Right cardiac atrium (tissue), 5 donors: Measurements from ENCODE around the gene TMEM187. TPM values are rescaled to one million over a fixed set of nuclear protein-coding genes. Genes with fewer than 3 reads are reported as not detected.

ENCODE experiments used
- ATAC-seq, 2 donors: fragments of 200-7000 bp; cut with Tn5 transposase; one replicate each; pipeline versions ENCODE4 v1.8.0 to v1.9.1; 2020; ENCODE audit warnings: moderate library complexity in 2 of 2, mild to moderate bottlenecking in 1 of 2
- DNase-seq, 3 donors: peaks; one replicate each; pipeline ENCODE4 v3.0.0-alpha.2; 2020
- H3K27ac ChIP-seq: one replicate; pipeline ENCODE4 v1.5.1; 2013; ENCODE audit warnings: mild to moderate bottlenecking, low read length, control low read depth, moderate library complexity
- H3K27me3 ChIP-seq: one replicate; pipeline ENCODE4 v1.6.1; 2013; ENCODE audit not compliant: control insufficient read depth, insufficient read depth
- H3K4me1 ChIP-seq: one replicate; pipeline ENCODE4 v1.6.1; 2013; ENCODE audit warnings: low read length; ENCODE audit not compliant: control insufficient read depth, insufficient read depth
- H3K4me3 ChIP-seq: one replicate; pipeline ENCODE4 v1.5.1; 2013; ENCODE audit warnings: low read length, control low read depth
- H3K9me3 ChIP-seq: one replicate; pipeline ENCODE4 v1.6.1; 2013; ENCODE audit warnings: low read length; ENCODE audit not compliant: control insufficient read depth
- WGBS: extraction: QIAGEN DNeasy Blood & Tissue Kit; methylation state at CpG from one replicate; pipeline ENCODE4 v1.1.7; 2013; 5-methylcytosine and 5-hydroxymethylcytosine counted together
- intact Hi-C, 4 donors: fragments of 100-400 bp; cut with DNase I; formaldehyde crosslinking; loops; one replicate each; pipeline versions ENCODE4 v1.11.0 to v1.14.0; 2022 to 2023
- polyA plus RNA-seq: library from polyadenylated mRNA; stranded (reverse); fragments of 200-250 nt; gene quantifications from one replicate; pipeline ENCODE4 v1.2.3, GENCODE V29; 2013
- total RNA-seq, 4 donors: library from RNA; stranded (reverse); fragmentation: NEBNext Ultra II Directional; extraction: Animal tissue kit (Norgen Biotek cat#: 25700); gene quantifications; one replicate each; pipeline ENCODE4 v1.2.1, GENCODE V29; 2021
- donor health status: healthy with polysubstance abuse.
- donor health status: DM: no; HTN: yes; CAD: no.
- donor health status: DM: no; HTN: no; CAD: no.
- donor health status: DM: no; HTN: yes; CAD: no; lungs with severe emphysema.
- donor health status: DM: yes; HTN: yes; CAD: no.

Gene TMEM187
- total and polyA plus RNA-seq, 5 donors = 6.8 to 11.9 (median 9.1) TPM

- no peaks in the 10 kb centered on the region for H3K27me3 ChIP-seq
- DNase-seq (no peak), ATAC-seq (no peak)
- intact Hi-C loops = no loop called here
- H3K4me1 ChIP-seq = peaks cover 5% of the 10 kb centered on the region
- no peak overlapping the region for H3K4me3 ChIP-seq
- WGBS = 90% methylated on average over 15 of the region's 15 CpGs
- no peak overlapping the region for H3K27ac ChIP-seq
- no peaks in the 10 kb centered on the region for H3K9me3 ChIP-seq
Observed at GRCh38 chrX:154024271-154024670, 51.7 kb downstream of the TMEM187 start.

- Histone ChIP-seq H3K27ac (no peak overlapping the region), H3K4me1 (peaks cover 5% of the 10 kb centered on the region), H3K27me3 (no peaks in the 10 kb centered on the region), H3K9me3 (no peaks in the 10 kb centered on the region), H3K4me3 (no peak overlapping the region)
- intact Hi-C loops = no loop called here
- 61% methylated on average over 8 of the region's 8 CpGs for WGBS
- DNase-seq (no peak), ATAC-seq (no peak)
Observed at GRCh38 chrX:154025230-154025629, 52.7 kb downstream of the TMEM187 start.

GRCh38 chrX:154026136-154027021 is 53.8 kb downstream of the TMEM187 start:
- DNase-seq (no peak), ATAC-seq (no peak)
- no peaks in the 10 kb centered on the region for H3K9me3 ChIP-seq
- no peak overlapping the region for H3K4me3 ChIP-seq
- intact Hi-C loops = no loop called here
- H3K27ac ChIP-seq = no peak overlapping the region
- WGBS = 83% methylated on average over 21 of the region's 21 CpGs
- no peaks in the 10 kb centered on the region for H3K27me3 ChIP-seq
- peaks cover 2% of the 10 kb centered on the region for H3K4me1 ChIP-seq

GRCh38 chrX:154027022-154027402 is 54.5 kb downstream of the TMEM187 start:
- Histone ChIP-seq H3K4me3 (no peak overlapping the region), H3K9me3 (no peaks in the 10 kb centered on the region), H3K4me1 (peaks cover 2% of the 10 kb centered on the region), H3K27me3 (no peaks in the 10 kb centered on the region), H3K27ac (no peak overlapping the region)
- intact Hi-C loops = no loop called here
- DNase-seq = no peak
- WGBS = 77% methylated on average over 6 of the region's 6 CpGs
- ATAC-seq = no peak

GRCh38 chrX:154027986-154028385 is 55.4 kb downstream of the TMEM187 start:
- no peaks in the 10 kb centered on the region for H3K27me3 ChIP-seq
- DNase-seq = no peak
- WGBS = 43% methylated on average over 1 of the region's 1 CpG
- no peak overlapping the region for H3K4me3 ChIP-seq
- no peak for ATAC-seq
- H3K9me3 ChIP-seq = no peaks in the 10 kb centered on the region
- intact Hi-C loops = no loop called here
- peaks cover 3% of the 10 kb centered on the region for H3K4me1 ChIP-seq
- H3K27ac ChIP-seq = no peak overlapping the region

- intact Hi-C loops = no loop called here
- H3K27ac ChIP-seq = no peak overlapping the region
- DNase-seq = no peak
- H3K27me3 ChIP-seq = no peaks in the 10 kb centered on the region
- ATAC-seq = no peak
- H3K9me3 ChIP-seq = no peaks in the 10 kb centered on the region
- peaks cover 9% of the 10 kb centered on the region for H3K4me1 ChIP-seq
- no peak overlapping the region for H3K4me3 ChIP-seq
- WGBS = 67% methylated on average over 13 of the region's 13 CpGs
Observed at GRCh38 chrX:154028502-154029184, 56.1 kb downstream of the TMEM187 start.

GRCh38 chrX:154029439-154029838 is 56.9 kb downstream of the TMEM187 start:
- WGBS = 82% methylated on average over 8 of the region's 8 CpGs
- H3K4me1 ChIP-seq = peaks cover 9% of the 10 kb centered on the region
- H3K27ac ChIP-seq = no peak overlapping the region
- intact Hi-C loops = no loop called here
- H3K4me3 ChIP-seq = no peak overlapping the region
- ATAC-seq (no peak), DNase-seq (no peak)
- H3K9me3 ChIP-seq = no peaks in the 10 kb centered on the region
- H3K27me3 ChIP-seq = no peaks in the 10 kb centered on the region

- H3K9me3 ChIP-seq = no peaks in the 10 kb centered on the region
- H3K27ac ChIP-seq = no peak overlapping the region
- no peak overlapping the region for H3K4me3 ChIP-seq
- WGBS = 81% methylated on average over 20 of the region's 20 CpGs
- intact Hi-C loops = no loop called here
- H3K27me3 ChIP-seq = no peaks in the 10 kb centered on the region
- ATAC-seq (no peak), DNase-seq (no peak)
- peaks cover 9% of the 10 kb centered on the region for H3K4me1 ChIP-seq
Observed at GRCh38 chrX:154030266-154030665, 57.7 kb downstream of the TMEM187 start.

GRCh38 chrX:154030715-154031305 is 58.3 kb downstream of the TMEM187 start:
- H3K4me3 ChIP-seq = no peak overlapping the region
- DNase-seq (no peak), ATAC-seq (no peak)
- H3K4me1 ChIP-seq = peaks cover 9% of the 10 kb centered on the region
- no peak overlapping the region for H3K27ac ChIP-seq
- 91% methylated on average over 29 of the region's 29 CpGs for WGBS
- H3K9me3 ChIP-seq = no peaks in the 10 kb centered on the region
- no peaks in the 10 kb centered on the region for H3K27me3 ChIP-seq
- intact Hi-C loops = no loop called here

- Histone ChIP-seq H3K9me3 (no peaks in the 10 kb centered on the region), H3K4me1 (peaks cover 9% of the 10 kb centered on the region), H3K27ac (no peak overlapping the region), H3K27me3 (no peaks in the 10 kb centered on the region), H3K4me3 (no peak overlapping the region)
- intact Hi-C loops = no loop called here
- ATAC-seq = peak in 1 of 2 donors; percentile 43
- DNase-seq = no peak
- 73% methylated on average over 11 of the region's 11 CpGs for WGBS
Observed at GRCh38 chrX:154032160-154032559, 59.6 kb downstream of the TMEM187 start.

- no peak overlapping the region for H3K4me3 ChIP-seq
- H3K27me3 ChIP-seq = no peaks in the 10 kb centered on the region
- ATAC-seq = no peak
- intact Hi-C loops = no loop called here
- H3K9me3 ChIP-seq = no peaks in the 10 kb centered on the region
- peaks cover 7% of the 10 kb centered on the region for H3K4me1 ChIP-seq
- no peak for DNase-seq
- H3K27ac ChIP-seq = no peak overlapping the region
- WGBS = 57% methylated on average over 9 of the region's 9 CpGs
Observed at GRCh38 chrX:154032653-154033052, 60.1 kb downstream of the TMEM187 start.
